Activated gamma-delta T cell treated with anti-CD3 and anti-CD28 coated beads, Interleukin-2, amount 50 U/mL, for 16 hours (primary cell): ENCODE results near the gene KLHL30.

Source experiments
- DNase-seq: peaks from one replicate; pipeline ENCODE4 v3.0.0-alpha.2; 2020; ENCODE audit warnings: low read depth

Gene KLHL30

DNA sequence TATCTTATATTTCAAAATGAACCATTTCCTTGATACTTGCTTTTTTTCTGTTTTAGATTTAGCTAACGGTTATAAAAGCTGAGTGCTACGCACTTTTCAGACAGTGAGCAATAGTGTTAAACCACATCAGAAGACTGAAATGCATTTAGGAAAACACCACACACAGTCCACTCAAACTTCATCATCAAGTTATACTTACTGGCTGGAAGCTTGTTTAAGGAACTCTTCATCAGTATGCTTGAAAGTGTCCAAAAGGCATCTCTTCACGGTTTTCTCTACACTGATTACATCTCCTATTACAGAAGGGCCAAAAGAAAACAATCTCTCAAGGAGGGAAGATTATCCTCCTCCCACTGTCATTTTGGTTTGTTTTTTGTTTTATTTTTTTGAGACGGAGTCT, 45.4 kb downstream of the KLHL30 start:
- DNase-seq, result no peak

DNA sequence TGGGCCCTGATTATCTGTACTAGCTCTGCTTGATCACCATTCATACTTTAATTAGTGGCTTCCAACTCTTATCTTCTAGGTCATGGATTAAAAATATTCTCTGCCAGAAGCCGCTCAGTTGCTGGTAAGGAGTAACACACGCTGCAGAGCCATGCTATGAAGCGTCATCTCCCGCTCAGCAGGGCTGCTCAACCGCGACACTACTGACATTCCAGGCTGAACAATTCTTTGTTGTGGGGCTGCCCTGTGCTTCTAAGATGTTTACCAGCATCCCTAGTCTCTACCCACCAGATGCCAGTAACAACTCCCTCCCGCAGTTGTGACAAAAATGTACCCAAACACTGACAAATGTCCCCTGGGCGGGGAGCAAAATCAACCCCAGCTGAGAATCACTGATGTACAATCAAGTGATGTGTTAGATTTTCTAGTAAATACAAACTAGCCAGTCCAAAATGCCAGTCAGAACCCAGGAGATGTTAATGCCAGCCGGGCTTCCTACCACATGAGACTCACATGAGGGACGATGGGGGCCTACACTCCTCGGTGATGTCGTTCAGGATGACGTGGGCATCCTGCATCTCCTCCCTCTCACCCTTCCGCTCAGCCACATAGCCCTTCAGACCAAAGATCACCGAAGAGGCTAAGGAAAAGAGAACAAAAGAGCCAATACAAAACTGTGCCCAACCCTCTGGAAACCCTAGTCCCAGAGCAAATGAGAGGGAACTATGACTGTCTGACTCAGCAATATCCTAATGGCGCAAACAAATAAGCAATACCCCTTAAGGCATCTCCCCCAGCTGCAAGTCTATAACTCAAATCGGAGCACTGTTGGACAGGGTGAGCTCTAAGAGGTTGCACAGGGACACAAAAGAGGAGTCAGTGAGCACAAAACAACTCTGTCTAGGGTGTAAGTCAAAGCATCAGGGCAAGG, 49.4 kb downstream of the KLHL30 start:
- DNase-seq, result no peak

DNA sequence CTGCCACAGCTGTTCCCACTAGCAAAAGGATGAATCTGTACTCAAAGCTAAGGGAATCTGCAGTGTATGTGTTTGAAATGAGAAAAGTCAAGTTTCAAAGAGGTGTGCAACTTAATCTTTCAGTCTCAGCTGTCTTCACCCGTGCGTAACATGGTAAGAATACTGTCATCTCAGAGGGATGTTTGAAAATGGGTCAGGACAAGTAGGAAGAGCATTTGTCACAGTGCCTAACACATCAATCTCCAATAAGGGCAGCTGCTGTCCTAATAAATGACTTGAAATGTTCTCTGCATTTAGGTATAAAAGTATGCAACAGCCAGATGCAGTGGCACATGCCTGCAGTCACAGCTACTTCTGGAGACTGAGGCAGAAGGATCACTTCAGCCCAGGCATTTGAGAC, 52.0 kb downstream of the KLHL30 start:
- DNase-seq, result no peak
